IPS-20b (cell line): ENCODE results near the gene PDXK.
"Not testable (repeated sequence)": the region's sequence is repeated elsewhere in the genome, so short reads cannot be mapped to it uniquely, and the experiment has no call there.

Experiments used
- H3K27ac ChIP-seq: one replicate; pipeline ENCODE4 v1.5.1; 2013; ENCODE audit warnings: low read length
- H3K27me3 ChIP-seq: 2 replicates; pipeline ENCODE4 v1.6.1; 2013; ENCODE audit warnings: mild to moderate bottlenecking, low read length, inconsistent platforms; ENCODE audit not compliant: insufficient read depth
- H3K36me3 ChIP-seq: 2 replicates; pipeline ENCODE4 v1.6.1; 2013; ENCODE audit warnings: low read depth, mild to moderate bottlenecking, inconsistent platforms, low read length, moderate library complexity; ENCODE audit not compliant: insufficient read depth
- H3K4me1 ChIP-seq: 2 replicates; pipeline ENCODE4 v1.6.1; 2013; ENCODE audit warnings: mild to moderate bottlenecking, control low read depth, inconsistent platforms, low read length, moderate library complexity; ENCODE audit not compliant: insufficient read depth
- H3K4me3 ChIP-seq: 2 replicates; pipeline ENCODE4 v1.5.1; 2013; ENCODE audit warnings: mild to moderate bottlenecking, low read length, inconsistent platforms
- H3K9ac ChIP-seq: 2 replicates; pipeline ENCODE4 v1.6.1; 2013; ENCODE audit warnings: low read depth, mild to moderate bottlenecking, inconsistent platforms, low read length, moderate library complexity
- H3K9me3 ChIP-seq: 2 replicates; pipeline ENCODE4 v1.6.1; 2013; ENCODE audit warnings: mild to moderate bottlenecking, low read depth, low read length, inconsistent platforms; ENCODE audit not compliant: insufficient read depth

The PDXK gene

GRCh38 chr21:43701936-43702784 lies 16.8 kb upstream of the PDXK start:
- no peaks in the 10 kb centered on the region for H3K36me3 ChIP-seq
- peaks cover 5% of the 10 kb centered on the region; the same call in 1 of the 2 replicates for H3K4me1 ChIP-seq
- no peak overlapping the region; the same call in 1 of the 2 replicates for H3K9ac ChIP-seq
- H3K27me3 ChIP-seq = no peaks in the 10 kb centered on the region
- no peak overlapping the region for H3K4me3 ChIP-seq
- H3K9me3 ChIP-seq = no peaks in the 10 kb centered on the region
- no peak overlapping the region for H3K27ac ChIP-seq

- peaks cover 5% of the 10 kb centered on the region; the same call in 1 of the 2 replicates for H3K4me1 ChIP-seq
- H3K27ac ChIP-seq = no peak overlapping the region
- no peak overlapping the region; the same call in 1 of the 2 replicates for H3K9ac ChIP-seq
Observed at GRCh38 chr21:43702785-43703034, 16.2 kb upstream of the PDXK start.

GRCh38 chr21:43703035-43703880 lies 15.7 kb upstream of the PDXK start:
- no peak overlapping the region; the same call in 1 of the 2 replicates for H3K4me3 ChIP-seq
- H3K9me3 ChIP-seq = no peaks in the 10 kb centered on the region

More at GRCh38 chr21:43702785-43703034, 16.2 kb upstream of the PDXK start:
- Histone ChIP-seq H3K4me3 (no peak overlapping the region; the same call in 1 of the 2 replicates), H3K9me3 (no peaks in the 10 kb centered on the region), H3K36me3 (no peaks in the 10 kb centered on the region), H3K27me3 (no peaks in the 10 kb centered on the region)

GRCh38 chr21:43707462-43707861 lies 11.5 kb upstream of the PDXK start:
- Histone ChIP-seq H3K9me3 (no peaks in the 10 kb centered on the region), H3K36me3 (no peaks in the 10 kb centered on the region), H3K27ac (no peak overlapping the region), H3K27me3 (no peaks in the 10 kb centered on the region), H3K4me3 (no peak overlapping the region), H3K4me1 (peaks cover 18% of the 10 kb centered on the region), H3K9ac (no peak overlapping the region)

More at GRCh38 chr21:43703035-43703880, 15.7 kb upstream of the PDXK start:
- peaks cover 5% of the 10 kb centered on the region; the same call in 1 of the 2 replicates for H3K4me1 ChIP-seq
- no peaks in the 10 kb centered on the region for H3K36me3 ChIP-seq
- no peak overlapping the region for H3K9ac ChIP-seq
- H3K27me3 ChIP-seq = no peaks in the 10 kb centered on the region
- H3K27ac ChIP-seq = no peak overlapping the region

GRCh38 chr21:43708745-43709381 lies 10.1 kb upstream of the PDXK start:
- Histone ChIP-seq H3K27me3 (no peaks in the 10 kb centered on the region), H3K4me3 (no peak overlapping the region), H3K4me1 (peaks cover 13% of the 10 kb centered on the region), H3K27ac (no peak overlapping the region), H3K36me3 (no peaks in the 10 kb centered on the region), H3K9me3 (no peaks in the 10 kb centered on the region), H3K9ac (no peak overlapping the region)

GRCh38 chr21:43712268-43712942 lies 6.5 kb upstream of the PDXK start:
- Histone ChIP-seq H3K9me3 (no peaks in the 10 kb centered on the region), H3K27ac (no peak overlapping the region), H3K27me3 (peaks cover 18% of the 10 kb centered on the region; the same call in 1 of the 2 replicates), H3K9ac (no peak overlapping the region), H3K4me3 (no peak overlapping the region), H3K4me1 (peaks cover 13% of the 10 kb centered on the region), H3K36me3 (no peaks in the 10 kb centered on the region)

- not testable (repeated sequence) for H3K9me3 ChIP-seq, H3K9ac ChIP-seq, H3K4me3 ChIP-seq, H3K36me3 ChIP-seq, H3K27ac ChIP-seq
- Histone ChIP-seq H3K27me3 (peaks cover 25% of the 10 kb centered on the region), H3K4me1 (peaks cover 13% of the 10 kb centered on the region)
Observed at GRCh38 chr21:43713123-43713522, 5.8 kb upstream of the PDXK start.

GRCh38 chr21:43716376-43717165 lies 2.4 kb upstream of the PDXK start:
- Histone ChIP-seq H3K36me3 (peaks cover 2% of the 10 kb centered on the region; the same call in 1 of the 2 replicates), H3K4me1 (peaks cover 17% of the 10 kb centered on the region), H3K27ac (no peak overlapping the region), H3K4me3 (no peak overlapping the region), H3K9ac (no peak overlapping the region), H3K9me3 (no peaks in the 10 kb centered on the region), H3K27me3 (peaks cover 34% of the 10 kb centered on the region)

GRCh38 chr21:43717166-43717853 lies 1.6 kb upstream of the PDXK start:
- H3K9ac ChIP-seq = no peak overlapping the region

More at GRCh38 chr21:43717166-43717853, 1.6 kb upstream of the PDXK start:
- Histone ChIP-seq H3K9me3 (no peaks in the 10 kb centered on the region), H3K27me3 (peaks cover 34% of the 10 kb centered on the region), H3K4me3 (no peak overlapping the region), H3K27ac (no peak overlapping the region), H3K36me3 (peaks cover 3% of the 10 kb centered on the region; the same call in 1 of the 2 replicates), H3K4me1 (peaks cover 10% of the 10 kb centered on the region)
